SH-SY5Y (cell line): Measurements from ENCODE around the gene COL18A1.

Experiments used
- GATA2 ChIP-seq: IDR thresholded peaks from 2 replicates; pipeline ENCODE4 v1.6.1; 2011; ENCODE audit warnings: mild to moderate bottlenecking, low read depth, low read length
- GATA3 ChIP-seq: IDR thresholded peaks from 2 replicates; pipeline ENCODE4 v1.6.1; 2011; ENCODE audit warnings: low read depth, mild to moderate bottlenecking, low read length, moderate library complexity

- TF ChIP-seq GATA3, result no peak
- TF ChIP-seq GATA2, result no peak
Measured at GRCh38 chr21:45401916-45402900, 2.8 kb upstream of the COL18A1 start.
